Measurements from ENCODE around the gene DONSON. TPM values are rescaled to one million over a fixed set of nuclear protein-coding genes. Genes with fewer than 3 reads are reported as not detected.
"Not testable (repeated sequence)": the region's sequence is repeated elsewhere in the genome, so short reads cannot be mapped to it uniquely, and the experiment has no call there.

DONSON gene
- total and polyA plus RNA-seq, 2 of the 13 experiments (the other 11 are each of a cell fraction or from before 2014, with no cell fraction given) = 35.4 to 63.6 TPM

GRCh38 chr21:33617565-33617964 is 29.1 kb upstream of the DONSON start:
- ATAC-seq; in situ Hi-C loops (cut with HindIII; ENCODE audit: extremely low pct_ligation_motif_present, low pct_unique_long_range_greater_than_20kb); H3K27me3 ChIP-seq (ENCODE audit: control insufficient read depth in 1 of 2, insufficient read depth in 2 of 2, low read length in 2 of 2); H3K9ac ChIP-seq (ENCODE audit: insufficient read depth, low read depth, low read length); FAIRE-seq; H3K9me3 ChIP-seq (ENCODE audit: low read length); H4K20me1 ChIP-seq (ENCODE audit: insufficient read depth, low read length); CTCF ChIA-PET (ENCODE audit: low intra/inter-chr PET ratio, low total read pairs); H3K4me2 ChIP-seq (ENCODE audit: low read depth, low read length); POLR2A ChIA-PET; BruUV-seq (replicated peaks); H3K4me3 ChIP-seq (replicated peaks in 1 of 3; ENCODE audit: insufficient read depth in 1 of 3, low read depth in 2 of 3, low read length in 3 of 3); H3K36me3 ChIP-seq (replicated peaks in 1 of 2; ENCODE audit: control insufficient read depth in 1 of 2, insufficient read depth in 2 of 2, low read length in 2 of 2); H3K4me1 ChIP-seq (ENCODE audit: insufficient read depth, low read length); H3K79me2 ChIP-seq (ENCODE audit: insufficient read depth, low read length); DNase-seq (ENCODE audit: low spot score); intact Hi-C loops (cut with micrococcal nuclease; ENCODE audit: unreplicated experiment); H3K27ac ChIP-seq (ENCODE audit: extremely low read length, insufficient read depth, low read length); H2AFZ ChIP-seq (ENCODE audit: low read length): not testable (repeated sequence)
- WGBS (ENCODE audit: low lambda C conversion rate) = 96% methylated on average over 11 of the region's 11 CpGs

GRCh38 chr21:33611006-33611744 is 22.7 kb upstream of the DONSON start:
- Histone ChIP-seq H2AFZ (ENCODE audit: low read length) (no peak overlapping the region), H3K79me2 (ENCODE audit: insufficient read depth, low read length) (no peaks in the 10 kb centered on the region), H3K4me2 (ENCODE audit: low read depth, low read length) (no peak overlapping the region), H3K36me3 (replicated peaks in 1 of 2; ENCODE audit: control insufficient read depth in 1 of 2, insufficient read depth in 2 of 2, low read length in 2 of 2) (peaks cover 4 to 10% of the 10 kb centered on the region in 2 experiments; a peak in 2 of 5 replicates), H3K9ac (ENCODE audit: insufficient read depth, low read depth, low read length) (no peak overlapping the region), H3K27me3 (ENCODE audit: control insufficient read depth in 1 of 2, insufficient read depth in 2 of 2, low read length in 2 of 2) (no peaks in the 10 kb centered on the region), H3K4me1 (ENCODE audit: insufficient read depth, low read length) (no peaks in the 10 kb centered on the region), H3K9me3 (ENCODE audit: low read length) (no peaks in the 10 kb centered on the region), H3K4me3 (replicated peaks in 1 of 3; ENCODE audit: insufficient read depth in 1 of 3, low read depth in 2 of 3, low read length in 3 of 3) (no peak overlapping the region), H3K27ac (ENCODE audit: extremely low read length, insufficient read depth, low read length) (no peak overlapping the region), H4K20me1 (ENCODE audit: insufficient read depth, low read length) (no peaks in the 10 kb centered on the region)
- no TSS peak for BruUV-seq (replicated peaks)
- POLR2A ChIA-PET = no interaction called here
- DNase-seq (ENCODE audit: low spot score) (no peak), FAIRE-seq (no peak), ATAC-seq (no peak)
- 97% methylated on average over 7 of the region's 7 CpGs for WGBS (ENCODE audit: low lambda C conversion rate)
- CTCF ChIA-PET (ENCODE audit: low intra/inter-chr PET ratio, low total read pairs) = no interaction called here
- intact Hi-C loops (cut with micrococcal nuclease; ENCODE audit: unreplicated experiment) = no loop called here
- in situ Hi-C loops (cut with HindIII; ENCODE audit: extremely low pct_ligation_motif_present, low pct_unique_long_range_greater_than_20kb) = no loop called here
- TF ChIP-seq SOX5 (CRISPR knock-in tag; IDR thresholded peaks at IDR 0.05; ENCODE audit: borderline replicate concordance) (no peak), ZNF431 (CRISPR knock-in tag; IDR thresholded peaks at IDR 0.05; ENCODE audit: borderline replicate concordance, low read depth) (no peak), TFE3 (CRISPR knock-in tag; IDR thresholded peaks at IDR 0.05) (no peak), ZNF543 (CRISPR knock-in tag; IDR thresholded peaks at IDR 0.05) (no peak), HNRNPL (IDR thresholded peaks at IDR 0.05; ENCODE audit: low read depth, low read length) (no peak), ZNF83 (CRISPR knock-in tag; IDR thresholded peaks at IDR 0.05; ENCODE audit: borderline replicate concordance) (no peak), RBM39 (IDR thresholded peaks at IDR 0.05; ENCODE audit: low read depth, low read length, poor library complexity, severe bottlenecking) (no peak), EZH2 (conservative IDR thresholded peaks at IDR 0.05; ENCODE audit: low read depth, low read length) (no peak), SP4 (CRISPR knock-in tag; IDR thresholded peaks at IDR 0.05) (no peak), KLF16 (CRISPR knock-in tag; IDR thresholded peaks at IDR 0.05) (no peak), ZNF333 (CRISPR knock-in tag; IDR thresholded peaks at IDR 0.05; ENCODE audit: borderline replicate concordance) (no peak), ZBTB1 (CRISPR knock-in tag; IDR thresholded peaks at IDR 0.05; ENCODE audit: borderline replicate concordance) (no peak), MXD1 (CRISPR knock-in tag; IDR thresholded peaks at IDR 0.05) (no peak)
